D721Med (cell line): Measurements from ENCODE around the gene FNDC11.

Source experiments
- DNase-seq: peaks from one replicate; pipeline ENCODE4 v3.0.0; 2011; ENCODE audit warnings: low spot score; ENCODE audit not compliant: insufficient read length
- FAIRE-seq: peaks from 2 replicates; lab custom pipeline; 2011; peaks lifted over from hg19 to GRCh38; lab: Jason Lieb, UNC
- CTCF ChIP-seq: IDR thresholded peaks from 2 replicates; pipeline ENCODE4 v1.5.1; 2012; ENCODE audit warnings: mild to moderate bottlenecking, control low read depth; ENCODE audit not compliant: insufficient read depth; ENCODE audit errors: missing control alignments

FNDC11 gene

GRCh38 chr20:63527184-63527583 lies 26.8 kb upstream of the FNDC11 start:
- no peak for TF ChIP-seq CTCF
- DNase-seq, result no peak
- no peak for FAIRE-seq

GRCh38 chr20:63529180-63529860 lies 24.6 kb upstream of the FNDC11 start:
- DNase-seq (no peak), FAIRE-seq (no peak)
- no peak for TF ChIP-seq CTCF

GRCh38 chr20:63529861-63530787 lies 23.8 kb upstream of the FNDC11 start:
- FAIRE-seq (no peak), DNase-seq (no peak)
- no peak for TF ChIP-seq CTCF

GRCh38 chr20:63530788-63531160 lies 23.2 kb upstream of the FNDC11 start:
- FAIRE-seq, result no peak
- no peak for DNase-seq
- no peak for TF ChIP-seq CTCF

GRCh38 chr20:63531686-63532448 lies 22.1 kb upstream of the FNDC11 start:
- FAIRE-seq (no peak), DNase-seq (no peak)
- TF ChIP-seq CTCF, result no peak

GRCh38 chr20:63532449-63532971 lies 21.4 kb upstream of the FNDC11 start:
- no peak for TF ChIP-seq CTCF
- DNase-seq, result no peak
- no peak for FAIRE-seq
